ENCODE data around the gene LRRC38.
"Not testable (repeated sequence)": the region's sequence is repeated elsewhere in the genome, so short reads cannot be mapped to it uniquely, and the experiment has no call there.

LRRC38 gene

GRCh38 chr1:13450204-13450603 lies 63.6 kb downstream of the LRRC38 start:
- no CpG with 5 or more reads among the region's 7 CpGs for WGBS (ENCODE audit: extremely low coverage, insufficient coverage, insufficient read length)
- Histone ChIP-seq H3K27ac (ENCODE audit: low read depth, low read length) (no peak overlapping the region), H3K18ac (ENCODE audit: low read length) (no peak overlapping the region), H3K4me1 (ENCODE audit: control insufficient read depth in 1 of 2, insufficient read depth in 2 of 2, low read length in 2 of 2) (no peaks in the 10 kb centered on the region), H3K14ac (ENCODE audit: low read length) (no peak overlapping the region), H4K8ac (ENCODE audit: low read depth, low read length) (no peak overlapping the region), H2AK5ac (ENCODE audit: low read length) (no peak overlapping the region), H3K36me3 (ENCODE audit: control insufficient read depth in 1 of 2, insufficient read depth in 2 of 2, low read length in 2 of 2) (no peaks in the 10 kb centered on the region), H3K4me3 (ENCODE audit: low read depth, low read length) (no peak overlapping the region), H2BK12ac (ENCODE audit: low read length) (no peak overlapping the region), H4K91ac (ENCODE audit: low read depth, low read length) (no peak overlapping the region), H4K12ac (ENCODE audit: low read depth, low read length) (no peak overlapping the region), H2BK5ac (ENCODE audit: low read depth, low read length, poor library complexity) (no peak overlapping the region), H3K4me2 (ENCODE audit: low read length) (no peak overlapping the region), H3K79me2 (ENCODE audit: control insufficient read depth, insufficient read depth, low read length, poor library complexity) (no peaks in the 10 kb centered on the region), H2BK120ac (ENCODE audit: insufficient read depth, low read length, poor library complexity) (no peak overlapping the region), H3K9me3 (ENCODE audit: insufficient read depth, low read depth, low read length) (peaks cover 22% of the 10 kb centered on the region), H3K79me1 (ENCODE audit: low read length) (no peaks in the 10 kb centered on the region), H3K9ac (ENCODE audit: low read length) (no peak overlapping the region), H3K27me3 (ENCODE audit: insufficient read depth, low read length) (no peaks in the 10 kb centered on the region), H3K4ac (ENCODE audit: low read depth, low read length) (no peak overlapping the region), H3K23ac (ENCODE audit: low read length) (no peak overlapping the region), H2AFZ (ENCODE audit: insufficient read depth, low read length, poor library complexity) (no peak overlapping the region)
- DNase-seq, result no peak

GRCh38 chr1:13443335-13443979 lies 70.3 kb downstream of the LRRC38 start:
- no peak overlapping the region for H2BK120ac ChIP-seq (ENCODE audit: insufficient read depth, low read length, poor library complexity)

GRCh38 chr1:13439104-13439783 lies 74.6 kb downstream of the LRRC38 start:
- not testable (repeated sequence) for H2AK5ac ChIP-seq (ENCODE audit: low read length); H4K12ac ChIP-seq (ENCODE audit: low read depth, low read length); H2BK12ac ChIP-seq (ENCODE audit: low read length); H3K18ac ChIP-seq (ENCODE audit: low read length); H3K4ac ChIP-seq (ENCODE audit: low read depth, low read length); H3K79me2 ChIP-seq (ENCODE audit: control insufficient read depth, insufficient read depth, low read length, poor library complexity); H4K91ac ChIP-seq (ENCODE audit: low read depth, low read length); H4K8ac ChIP-seq (ENCODE audit: low read depth, low read length); H3K14ac ChIP-seq (ENCODE audit: low read length); H3K4me2 ChIP-seq (ENCODE audit: low read length); H2AFZ ChIP-seq (ENCODE audit: insufficient read depth, low read length, poor library complexity); H3K27ac ChIP-seq (ENCODE audit: low read depth, low read length); H3K4me1 ChIP-seq (ENCODE audit: control insufficient read depth in 1 of 2, insufficient read depth in 2 of 2, low read length in 2 of 2); H3K79me1 ChIP-seq (ENCODE audit: low read length); H2BK120ac ChIP-seq (ENCODE audit: insufficient read depth, low read length, poor library complexity); H3K27me3 ChIP-seq (ENCODE audit: insufficient read depth, low read length); DNase-seq; H2BK5ac ChIP-seq (ENCODE audit: low read depth, low read length, poor library complexity); H3K9ac ChIP-seq (ENCODE audit: low read length); H3K36me3 ChIP-seq (ENCODE audit: control insufficient read depth in 1 of 2, insufficient read depth in 2 of 2, low read length in 2 of 2); H3K23ac ChIP-seq (ENCODE audit: low read length); H3K4me3 ChIP-seq (ENCODE audit: low read depth, low read length)
- peaks cover 38% of the 10 kb centered on the region for H3K9me3 ChIP-seq (ENCODE audit: insufficient read depth, low read depth, low read length)
- no CpG with 5 or more reads among the region's 49 CpGs for WGBS (ENCODE audit: extremely low coverage, insufficient coverage, insufficient read length)

More at GRCh38 chr1:13443335-13443979, 70.3 kb downstream of the LRRC38 start:
- no peak overlapping the region for H3K23ac ChIP-seq (ENCODE audit: low read length)
- H3K18ac ChIP-seq (ENCODE audit: low read length), result no peak overlapping the region
- peaks cover 2% of the 10 kb centered on the region for H3K27me3 ChIP-seq (ENCODE audit: insufficient read depth, low read length)
- peak overlapping the region; percentile 6 for H3K4me3 ChIP-seq (ENCODE audit: low read depth, low read length)
- no peaks in the 10 kb centered on the region for H3K79me2 ChIP-seq (ENCODE audit: control insufficient read depth, insufficient read depth, low read length, poor library complexity)
- H3K79me1 ChIP-seq (ENCODE audit: low read length), result no peaks in the 10 kb centered on the region
- no peaks in the 10 kb centered on the region for H3K4me1 ChIP-seq (ENCODE audit: control insufficient read depth in 1 of 2, insufficient read depth in 2 of 2, low read length in 2 of 2)
- no peak overlapping the region for H2AFZ ChIP-seq (ENCODE audit: insufficient read depth, low read length, poor library complexity)
- no peak overlapping the region for H4K8ac ChIP-seq (ENCODE audit: low read depth, low read length)
- no peaks in the 10 kb centered on the region for H3K36me3 ChIP-seq (ENCODE audit: control insufficient read depth in 1 of 2, insufficient read depth in 2 of 2, low read length in 2 of 2)
- no peak overlapping the region for H3K4ac ChIP-seq (ENCODE audit: low read depth, low read length)
- H3K4me2 ChIP-seq (ENCODE audit: low read length), result no peak overlapping the region
- H3K9ac ChIP-seq (ENCODE audit: low read length), result no peak overlapping the region
- H2AK5ac ChIP-seq (ENCODE audit: low read length), result no peak overlapping the region
- H3K14ac ChIP-seq (ENCODE audit: low read length), result no peak overlapping the region
- DNase-seq, result no peak
- no peak overlapping the region for H4K91ac ChIP-seq (ENCODE audit: low read depth, low read length)
- peaks cover 31% of the 10 kb centered on the region for H3K9me3 ChIP-seq (ENCODE audit: insufficient read depth, low read depth, low read length)
- no peak overlapping the region for H4K12ac ChIP-seq (ENCODE audit: low read depth, low read length)
- no peak overlapping the region for H2BK12ac ChIP-seq (ENCODE audit: low read length)
- no CpG with 5 or more reads among the region's 10 CpGs for WGBS (ENCODE audit: extremely low coverage, insufficient coverage, insufficient read length)
- H2BK5ac ChIP-seq (ENCODE audit: low read depth, low read length, poor library complexity), result no peak overlapping the region
- no peak overlapping the region for H3K27ac ChIP-seq (ENCODE audit: low read depth, low read length)

- Histone ChIP-seq H3K9ac (ENCODE audit: low read length) (no peak overlapping the region), H3K79me2 (ENCODE audit: control insufficient read depth, insufficient read depth, low read length, poor library complexity) (no peaks in the 10 kb centered on the region), H3K27me3 (ENCODE audit: insufficient read depth, low read length) (no peaks in the 10 kb centered on the region), H3K23ac (ENCODE audit: low read length) (no peak overlapping the region), H3K27ac (ENCODE audit: low read depth, low read length) (no peak overlapping the region), H3K4me2 (ENCODE audit: low read length) (no peak overlapping the region), H2BK5ac (ENCODE audit: low read depth, low read length, poor library complexity) (no peak overlapping the region), H3K18ac (ENCODE audit: low read length) (no peak overlapping the region), H4K91ac (ENCODE audit: low read depth, low read length) (no peak overlapping the region), H3K36me3 (ENCODE audit: control insufficient read depth in 1 of 2, insufficient read depth in 2 of 2, low read length in 2 of 2) (no peaks in the 10 kb centered on the region), H2BK12ac (ENCODE audit: low read length) (no peak overlapping the region), H3K9me3 (ENCODE audit: insufficient read depth, low read depth, low read length) (peaks cover 37% of the 10 kb centered on the region), H4K12ac (ENCODE audit: low read depth, low read length) (no peak overlapping the region), H3K4me3 (ENCODE audit: low read depth, low read length) (no peak overlapping the region), H3K4me1 (ENCODE audit: control insufficient read depth in 1 of 2, insufficient read depth in 2 of 2, low read length in 2 of 2) (no peaks in the 10 kb centered on the region), H4K8ac (ENCODE audit: low read depth, low read length) (no peak overlapping the region), H3K79me1 (ENCODE audit: low read length) (no peaks in the 10 kb centered on the region), H3K14ac (ENCODE audit: low read length) (no peak overlapping the region), H2AK5ac (ENCODE audit: low read length) (no peak overlapping the region), H3K4ac (ENCODE audit: low read depth, low read length) (no peak overlapping the region), H2BK120ac (ENCODE audit: insufficient read depth, low read length, poor library complexity) (no peak overlapping the region), H2AFZ (ENCODE audit: insufficient read depth, low read length, poor library complexity) (no peak overlapping the region)
- DNase-seq, result no peak
- no CpG with 5 or more reads among the region's 3 CpGs for WGBS (ENCODE audit: extremely low coverage, insufficient coverage, insufficient read length)
Measured at GRCh38 chr1:13435458-13435857, 78.3 kb downstream of the LRRC38 start.
